Measurements from ENCODE around the gene EHMT1.

GRCh38 chr9:137759117-137759516 is 140.3 kb downstream of the EHMT1 start:
- no peak for TF ChIP-seq CEBPB (IDR thresholded peaks at IDR 0.05)
- TF ChIP-seq EGR1 (IDR thresholded peaks at IDR 0.05) = no peak
- TF ChIP-seq CREB1 (IDR thresholded peaks at IDR 0.05; ENCODE audit: low read depth) = no peak
- TF ChIP-seq TEAD4 (IDR thresholded peaks at IDR 0.05) = no peak
- TF ChIP-seq MAX (IDR thresholded peaks at IDR 0.05) = no peak
- TF ChIP-seq USF1 (IDR thresholded peaks at IDR 0.05) = no peak
- no peak for TF ChIP-seq REST (IDR thresholded peaks at IDR 0.05; ENCODE audit: low read depth)
- TF ChIP-seq YY1 (IDR thresholded peaks at IDR 0.05; ENCODE audit: low read depth) = no peak
- TF ChIP-seq TCF12 (IDR thresholded peaks at IDR 0.05; ENCODE audit: low read depth) = no peak
